ENCODE measurements around the gene SMCO2.

- TF ChIP-seq MEIS2 (IDR thresholded peaks at IDR 0.05; ENCODE audit: partially characterized antibody) (no peak), E2F5 (CRISPR knock-in tag; IDR thresholded peaks at IDR 0.05) (no peak), ZFP36 (IDR thresholded peaks at IDR 0.05; ENCODE audit: low read depth, low read length, partially characterized antibody) (no peak), GMEB1 (CRISPR knock-in tag; IDR thresholded peaks at IDR 0.05) (no peak)
Observed at GRCh38 chr12:27498149-27498548, 51.6 kb downstream of the SMCO2 start.

Data from K562 (cell line).